Middle frontal gyrus (tissue), 1 donor: ENCODE results near the gene RAPSN.

Experiments used
- DNase-seq: peaks from one replicate; pipeline ENCODE4 v3.0.0-alpha.2; 2015; ENCODE audit warnings: low spot score; ENCODE audit errors: extremely low spot score

The RAPSN gene

GRCh38 chr11:47408598-47409439 lies 40.1 kb downstream of the RAPSN start:
- DNase-seq: no peak

- DNase-seq: peak; percentile 94
Observed at GRCh38 chr11:47407746-47408590, 41.0 kb downstream of the RAPSN start, which contains the start of gene SLC39A13. TSS of gene SLC39A13 (plus strand) at chr11:47408590. CDS start at chr11:47410095, 1,505 bp downstream.

- DNase-seq: no peak
Observed at GRCh38 chr11:47406896-47407745, 41.8 kb downstream of the RAPSN start.

GRCh38 chr11:47403571-47403970 lies 45.4 kb downstream of the RAPSN start:
- no peak for DNase-seq

GRCh38 chr11:47403135-47403534 lies 45.8 kb downstream of the RAPSN start:
- DNase-seq: no peak

GRCh38 chr11:47400768-47401279 lies 48.1 kb downstream of the RAPSN start:
- DNase-seq: no peak

GRCh38 chr11:47399860-47400767 lies 48.8 kb downstream of the RAPSN start:
- no peak for DNase-seq

GRCh38 chr11:47398551-47398950 lies 50.4 kb downstream of the RAPSN start:
- DNase-seq: no peak

- no peak for DNase-seq
Observed at GRCh38 chr11:47398011-47398410, 50.9 kb downstream of the RAPSN start.

- DNase-seq: no peak
Observed at GRCh38 chr11:47396049-47396320, 53.0 kb downstream of the RAPSN start.

GRCh38 chr11:47395223-47396048 lies 53.5 kb downstream of the RAPSN start:
- no peak for DNase-seq

- DNase-seq: no peak
Observed at GRCh38 chr11:47394322-47395222, 54.4 kb downstream of the RAPSN start.

GRCh38 chr11:47394050-47394321 lies 55.0 kb downstream of the RAPSN start:
- DNase-seq: no peak

GRCh38 chr11:47393163-47394049 lies 55.5 kb downstream of the RAPSN start:
- no peak for DNase-seq

- DNase-seq: no peak
Observed at GRCh38 chr11:47392546-47393162, 56.3 kb downstream of the RAPSN start.

GRCh38 chr11:47391711-47392432 lies 57.1 kb downstream of the RAPSN start:
- DNase-seq: no peak
